HG03342 (cell line): ENCODE data around the gene ZNF74.
"Not testable (repeated sequence)": the region's sequence is repeated elsewhere in the genome, so short reads cannot be mapped to it uniquely, and the experiment has no call there.

Source experiments
- ATAC-seq: cut with Tn5 transposase; IDR thresholded peaks from one replicate; pipeline ENCODE4 v1.9.1; 2021; ENCODE audit warnings: mild to moderate bottlenecking, moderate library complexity; ENCODE audit not compliant: unreplicated experiment

The ZNF74 gene

GRCh38 chr22:20441631-20442484 is 47.9 kb downstream of the ZNF74 start:
- no peak for ATAC-seq

DNA sequence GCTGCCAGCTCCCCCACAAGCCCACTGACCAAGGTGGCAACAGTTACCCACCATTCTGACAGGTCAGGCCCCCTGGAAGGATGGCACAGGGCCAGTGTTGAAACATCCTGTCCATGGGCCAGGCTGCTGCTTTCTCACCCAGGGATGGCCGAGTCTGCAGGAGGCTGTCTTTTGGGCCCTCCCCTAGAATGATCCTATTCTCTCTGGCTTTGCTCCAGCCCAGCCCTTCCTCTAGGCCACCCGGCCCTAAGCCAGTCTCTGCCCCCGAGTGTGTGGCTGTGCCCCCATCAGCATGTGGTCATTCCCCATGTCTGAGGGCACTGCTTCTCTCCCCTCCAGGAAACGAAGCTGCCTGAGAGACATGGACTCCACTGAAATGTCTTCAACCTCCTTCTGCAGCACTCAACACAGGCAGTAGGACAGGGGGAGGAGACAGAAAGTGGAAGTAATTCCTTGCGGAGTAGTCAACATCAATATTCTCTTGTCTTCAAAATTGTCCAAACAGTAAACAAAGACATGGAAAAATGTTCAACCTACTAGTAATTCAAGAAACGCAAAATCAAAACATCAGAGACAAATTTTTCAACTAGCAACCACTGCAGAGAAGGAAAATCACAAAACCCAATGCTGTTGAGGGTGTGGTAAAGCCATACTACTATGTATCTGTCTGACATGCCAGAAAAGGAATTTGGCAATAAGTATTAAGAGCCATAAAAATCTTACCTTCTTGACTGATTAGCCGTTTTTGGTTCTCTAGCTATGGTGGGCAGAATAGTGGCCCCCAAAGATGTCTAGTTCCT is 48.7 kb downstream of the ZNF74 start:
- ATAC-seq, result no peak

GRCh38 chr22:20444325-20444724 is 50.4 kb downstream of the ZNF74 start:
- ATAC-seq, result no peak

DNA sequence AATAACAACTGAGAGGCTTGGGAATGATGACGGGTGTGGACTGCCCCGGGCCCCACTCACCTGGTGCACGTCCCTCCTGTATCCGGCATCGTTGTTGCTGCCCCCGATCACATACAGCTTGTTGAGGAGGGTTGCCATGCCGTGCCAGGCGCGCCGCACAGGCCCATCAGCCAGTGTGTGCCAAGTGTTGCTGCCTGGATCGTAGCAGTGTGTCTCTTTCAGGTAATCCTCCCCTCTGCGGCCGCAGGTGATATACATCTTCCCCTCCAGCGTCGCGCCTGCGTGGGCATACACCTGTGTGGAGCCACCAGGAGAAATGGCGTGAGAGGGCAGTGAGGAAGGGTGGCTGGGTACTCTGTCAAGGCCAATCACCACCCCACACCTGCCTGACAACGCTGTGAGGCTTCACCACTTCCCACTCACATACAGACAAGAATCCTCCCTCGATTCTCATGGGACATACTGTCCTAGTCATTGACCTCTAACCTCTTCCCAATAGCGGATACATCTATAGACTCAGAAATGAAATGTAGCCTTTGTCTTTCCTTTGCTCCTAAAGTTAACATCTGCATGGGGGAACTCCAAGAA is 52.5 kb downstream of the ZNF74 start:
- no peak for ATAC-seq

DNA sequence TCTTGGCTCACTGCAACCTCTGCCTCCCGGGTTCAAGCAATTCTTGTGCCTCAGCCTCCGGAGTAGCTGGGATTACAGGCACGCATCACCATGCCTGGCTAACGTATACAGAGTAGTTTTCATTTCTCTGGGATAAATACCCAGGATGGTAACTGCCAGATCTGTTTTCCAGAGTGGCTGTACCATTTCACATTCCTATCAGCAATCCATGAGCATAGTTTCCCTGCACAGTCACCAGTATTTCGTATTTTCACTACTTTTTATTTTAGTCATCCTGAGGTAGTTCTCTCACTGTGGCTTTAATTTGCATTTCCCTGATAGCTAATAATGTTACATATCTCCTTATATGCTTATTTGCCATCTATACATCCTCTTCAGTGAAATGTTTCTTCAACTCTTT is 54.7 kb downstream of the ZNF74 start:
- no peak for ATAC-seq

GRCh38 chr22:20449819-20450550 is 56.0 kb downstream of the ZNF74 start:
- ATAC-seq, result no peak

GRCh38 chr22:20450551-20450906 is 56.6 kb downstream of the ZNF74 start:
- ATAC-seq, result no peak

DNA sequence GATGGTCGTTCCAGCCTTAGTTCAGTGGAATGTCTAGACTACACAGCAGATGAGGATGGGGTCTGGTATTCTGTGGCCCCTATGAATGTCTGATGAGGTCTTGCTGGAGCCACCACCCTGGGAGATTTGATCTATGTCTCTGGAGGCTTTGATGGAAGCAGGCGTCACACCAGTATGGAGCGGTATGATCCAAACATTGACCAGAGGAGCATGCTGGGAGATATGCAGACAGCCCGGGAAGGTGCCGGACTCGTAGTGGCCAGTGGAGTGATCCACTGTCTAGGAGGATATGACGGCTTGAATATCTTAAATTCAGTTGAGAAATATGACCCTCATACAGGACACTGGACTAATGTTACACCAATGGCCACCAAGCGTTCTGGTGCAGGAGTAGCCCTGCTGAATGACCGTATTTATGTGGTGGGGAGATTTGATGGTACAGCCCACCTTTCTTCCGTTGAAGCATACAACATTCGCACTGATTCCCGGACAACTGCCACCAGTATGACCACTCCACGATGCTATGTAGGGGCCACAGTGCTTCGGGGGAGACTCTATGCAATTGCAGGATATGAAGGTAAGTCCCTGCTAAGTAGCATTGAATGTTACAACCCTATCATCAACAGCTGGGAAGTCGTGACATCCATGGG is 57.3 kb downstream of the ZNF74 start:
- ATAC-seq, result not testable (repeated sequence)

GRCh38 chr22:20451920-20452319 is 58.0 kb downstream of the ZNF74 start:
- ATAC-seq, result no peak

DNA sequence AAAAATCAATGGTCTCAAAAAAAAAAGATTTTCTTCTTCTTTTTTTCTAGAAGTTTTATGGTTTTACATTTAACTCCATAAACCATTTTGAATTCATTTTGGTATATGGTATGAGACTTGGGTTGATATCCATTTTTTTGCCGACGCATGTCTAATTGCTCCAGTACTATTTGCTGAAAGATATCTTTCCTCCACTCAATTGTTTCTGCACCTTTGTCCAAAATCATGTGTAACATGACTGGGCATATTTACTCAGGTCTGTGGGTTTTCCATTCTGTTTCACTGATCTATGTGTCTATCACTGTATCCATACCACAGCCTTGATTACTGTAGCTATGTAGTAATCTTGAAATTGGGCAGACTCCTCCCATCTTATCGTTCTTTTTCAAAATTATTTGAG is 59.3 kb downstream of the ZNF74 start:
- no peak for ATAC-seq

DNA sequence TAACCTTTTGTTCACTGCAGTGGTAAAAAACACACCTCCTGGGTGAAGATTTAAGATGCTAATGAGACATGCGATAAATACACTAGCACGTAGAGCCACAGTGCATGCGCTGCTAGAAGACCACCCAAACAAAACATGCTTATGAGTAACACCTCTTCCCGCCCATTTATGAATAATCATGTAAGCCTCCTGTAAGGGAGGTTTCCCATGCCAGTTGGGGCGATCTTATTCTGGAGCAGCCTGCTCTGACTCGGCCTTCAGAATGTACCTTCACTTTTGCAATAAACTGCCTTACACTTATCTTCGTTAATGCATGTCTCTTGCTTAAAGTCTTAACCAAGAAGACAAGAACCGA is 61.7 kb downstream of the ZNF74 start:
- no peak for ATAC-seq

DNA sequence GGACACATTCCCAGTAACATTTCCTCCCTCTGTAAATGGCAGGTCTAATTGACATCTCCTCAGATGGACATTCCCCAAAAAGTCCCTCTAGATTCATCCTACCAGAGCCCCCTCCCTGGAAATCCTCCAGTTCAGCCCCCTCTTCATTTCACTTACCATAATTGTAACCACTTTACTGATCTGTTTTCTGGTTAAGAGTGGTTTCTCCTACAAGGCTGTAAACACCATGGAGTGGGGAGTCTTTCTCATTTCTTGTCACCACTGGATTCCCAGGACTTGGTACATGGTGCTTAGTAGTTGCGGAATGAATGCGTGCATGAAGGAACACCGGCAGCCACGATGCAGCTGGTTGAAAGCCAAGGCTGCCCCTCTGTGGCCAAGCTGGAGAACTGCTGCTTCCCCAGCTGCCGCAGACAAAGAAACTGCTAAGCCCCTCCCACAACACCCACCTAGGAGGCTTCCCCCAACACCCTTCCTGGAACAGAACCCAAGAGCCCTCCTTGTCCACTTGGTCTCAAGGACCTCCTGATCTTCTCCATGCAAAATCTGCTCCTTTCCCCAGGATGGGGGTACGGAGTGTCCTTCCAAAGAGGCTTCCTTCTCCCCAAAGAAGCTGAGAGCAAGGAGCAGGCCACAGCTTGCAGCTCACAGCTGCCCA is 62.2 kb downstream of the ZNF74 start:
- no peak for ATAC-seq

DNA sequence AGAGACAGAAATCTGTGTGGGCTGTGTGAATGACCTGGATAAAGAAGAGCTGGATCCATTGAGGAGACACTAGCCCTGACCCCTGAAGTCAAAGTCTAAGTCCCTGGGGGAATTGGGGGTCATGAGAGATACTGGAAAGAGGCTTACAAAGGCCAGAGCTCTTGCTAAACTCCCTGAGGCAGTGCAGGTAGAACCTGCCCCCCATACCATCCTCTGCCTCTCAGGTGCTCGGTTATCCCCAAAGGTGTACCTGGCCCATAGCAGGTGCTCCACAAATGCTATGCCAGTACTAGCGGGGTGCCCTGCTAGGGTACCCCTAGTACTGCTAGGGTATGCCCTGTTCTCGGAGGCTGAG is 62.7 kb downstream of the ZNF74 start:
- ATAC-seq, result no peak

GRCh38 chr22:20457506-20458240 is 63.7 kb downstream of the ZNF74 start:
- ATAC-seq, result no peak
